Endothelial cell of umbilical vein (primary cell): ENCODE measurements around the gene YAP1. TPM values are rescaled to one million over a fixed set of nuclear protein-coding genes. Genes with fewer than 3 reads are reported as not detected.

Experiments
- BruUV-seq: library from RNA; stranded (reverse); fragments of 400-500 nt; replicated peaks from 2 replicates; lab custom pipeline; 2021; lab: Mats Ljungman, UMichigan
- CTCF ChIA-PET: fragments of 300-600, 350-600 bp; sonication (Branson Sonifier 250); formaldehyde crosslinking; loops from one replicate; lab custom pipeline; 2021; ENCODE audit warnings: antibody characterized with exemption, inconsistent platforms; lab: Charles Lee
- POLR2A ChIA-PET: fragments of 300-600, 350-600 bp; sonication (Branson Sonifier 250); formaldehyde crosslinking; loops from one replicate; lab custom pipeline; 2021; ENCODE audit warnings: antibody characterized with exemption, inconsistent platforms; lab: Charles Lee
- DNase-seq: peaks from one replicate; pipeline ENCODE4 v3.0.0-alpha.2; 2011; ENCODE audit warnings: low read depth, low spot score
- FAIRE-seq: peaks from 2 replicates; lab custom pipeline; 2011; peaks lifted over from hg19 to GRCh38; lab: Jason Lieb, UNC
- H2AFZ ChIP-seq: 2 replicates; pipeline ENCODE4 v1.6.0; 2012; ENCODE audit warnings: low read depth, low read length, control low read depth, inconsistent platforms
- H3K27ac ChIP-seq: 2 replicates; pipeline ENCODE4 v1.5.1; 2011; ENCODE audit warnings: low read depth, mild to moderate bottlenecking, control low read depth, low read length, moderate library complexity; ENCODE audit not compliant: insufficient read depth
- H3K27me3 ChIP-seq, 2 experiments: 2 replicates each; pipeline versions ENCODE4 v1.6.0 to v1.6.1; 2011; ENCODE audit warnings: low read length in 2 of 2, mixed read lengths in 1 of 2; ENCODE audit not compliant: control insufficient read depth in 2 of 2, insufficient read depth in 2 of 2
- H3K36me3 ChIP-seq, 2 experiments: 2 replicates in 1 of 2; 3 replicates in 1 of 2; pipeline ENCODE4 v1.5.1; 2011; ENCODE audit warnings: low read length in 2 of 2, mild to moderate bottlenecking in 1 of 2, moderate library complexity in 1 of 2; ENCODE audit not compliant: control insufficient read depth in 2 of 2, insufficient read depth in 2 of 2; ENCODE audit errors: extremely low read depth in 1 of 2
- H3K4me1 ChIP-seq: 3 replicates; pipeline ENCODE4 v1.5.1; 2011; ENCODE audit warnings: mild to moderate bottlenecking, low read length; ENCODE audit not compliant: control insufficient read depth, insufficient read depth; ENCODE audit errors: extremely low read depth
- H3K4me2 ChIP-seq: 2 replicates; pipeline ENCODE4 v1.6.1; 2011; ENCODE audit warnings: low read length, control low read depth, mixed read lengths; ENCODE audit not compliant: insufficient read depth
- H3K4me3 ChIP-seq, 3 experiments: fragments of 200-600 bp in 1 of 3; sonication (generic), shearing (Covaris generic) in 1 of 3; replicated peaks in 1 of 3; 2 replicates each; pipeline ENCODE4 v1.5.1; 2011 to 2016; ENCODE audit warnings: control low read depth in 3 of 3, low read length in 3 of 3, mild to moderate bottlenecking in 2 of 3, inconsistent platforms in 1 of 3, low read depth in 1 of 3, moderate library complexity in 1 of 3; ENCODE audit not compliant: insufficient read depth in 1 of 3
- H3K79me2 ChIP-seq: 2 replicates; pipeline ENCODE4 v1.6.0; 2012; ENCODE audit warnings: low read length, inconsistent platforms; ENCODE audit not compliant: control insufficient read depth, insufficient read depth
- H3K9ac ChIP-seq: replicated peaks from 2 replicates; pipeline ENCODE3; 2011; ENCODE audit warnings: low read length, control low read depth; ENCODE audit not compliant: insufficient read depth; ENCODE audit errors: extremely low read depth
- H3K9me1 ChIP-seq: replicated peaks from 3 replicates; pipeline ENCODE4 v1.6.0; 2011; ENCODE audit warnings: mild to moderate bottlenecking, low read length; ENCODE audit not compliant: control insufficient read depth, insufficient read depth; ENCODE audit errors: extremely low read depth
- H3K9me3 ChIP-seq: replicated peaks from 2 replicates; pipeline ENCODE4 v1.5.1; 2012; ENCODE audit warnings: low read length, inconsistent platforms; ENCODE audit not compliant: control insufficient read depth, insufficient read depth
- H4K20me1 ChIP-seq: replicated peaks from 2 replicates; pipeline ENCODE3; 2011; ENCODE audit warnings: mild to moderate bottlenecking, low read length; ENCODE audit not compliant: control insufficient read depth, insufficient read depth; ENCODE audit errors: extremely low read depth
- EZH2 ChIP-seq: IDR thresholded peaks from 2 replicates; pipeline ENCODE4 v1.6.1; 2012; ENCODE audit warnings: borderline replicate concordance, low read depth, mild to moderate bottlenecking, moderate library complexity, low read length, inconsistent platforms; ENCODE audit not compliant: severe bottlenecking
- FOS ChIP-seq: IDR thresholded peaks from 2 replicates; pipeline ENCODE4 v1.6.1; 2011; ENCODE audit warnings: mild to moderate bottlenecking, low read length, moderate library complexity, borderline replicate concordance; ENCODE audit not compliant: insufficient read depth
- GATA2 ChIP-seq: IDR thresholded peaks from 2 replicates; pipeline ENCODE4 v1.7.0; 2011; ENCODE audit warnings: low read depth, mild to moderate bottlenecking, moderate library complexity, mixed read lengths, low read length; ENCODE audit not compliant: insufficient read length, insufficient read depth
- JUN ChIP-seq: IDR thresholded peaks from 2 replicates; pipeline ENCODE4 v1.6.1; 2011; ENCODE audit warnings: borderline replicate concordance, low read depth; ENCODE audit not compliant: insufficient read length, insufficient read depth
- MAX ChIP-seq: IDR thresholded peaks from 2 replicates; pipeline ENCODE4 v1.6.1; 2011; ENCODE audit not compliant: insufficient read depth, insufficient read length
- MYC ChIP-seq: IDR thresholded peaks from one replicate; pipeline ENCODE4 v1.6.1; 2011; ENCODE audit warnings: mild to moderate bottlenecking, low read depth, low read length
- POLR2A ChIP-seq: IDR thresholded peaks from 2 replicates; pipeline ENCODE4 v1.6.1; 2012; ENCODE audit warnings: low read depth, mild to moderate bottlenecking, control low read depth, low read length
- POLR2AphosphoS5 ChIP-seq: IDR thresholded peaks from 2 replicates; pipeline ENCODE4 v1.6.1; 2012; ENCODE audit warnings: low read depth, mild to moderate bottlenecking, control low read depth, low read length, moderate library complexity; ENCODE audit not compliant: insufficient read depth
- dilution Hi-C: fragments of 300-500 bp; cut with MboI; formaldehyde crosslinking; loops from one replicate; pipeline ENCODE4 v1.15.0; 2019; ENCODE audit warnings: low sequenced_read_pairs; ENCODE audit not compliant: extremely low pct_ligation_motif_present
- intact Hi-C: fragments of 100-400 bp; cut with micrococcal nuclease; formaldehyde crosslinking; loops from one replicate; pipeline ENCODE4 v1.10.0; 2022
- polyA plus RNA-seq, 4 experiments: library from polyadenylated mRNA; depleted of rRNA in 3 of 4; stranded (reverse) in 3 of 4; unstranded in 1 of 4; fragments of >200 nt; gene quantifications; 2 replicates each; pipeline versions ENCODE4 v1.2.1 to v1.2.3, GENCODE V29; 2011 to 2012; ENCODE audit warnings: missing spikeins in 1 of 4
- total RNA-seq: library from RNA; stranded (reverse); gene quantifications from 2 replicates; pipeline ENCODE4 v1.2.3, GENCODE V29; 2021
- TF ChIP-seq, protein P1 (sequence below), 2 donors: IDR thresholded peaks; 1 replicate in 1 of 2; 2 replicates in 1 of 2; pipeline ENCODE4 v1.5.1; 2011; ENCODE audit warnings: low read length in 2 of 2, mild to moderate bottlenecking in 2 of 2, moderate library complexity in 2 of 2, control low read depth in 1 of 2, inconsistent platforms in 1 of 2, low read depth in 1 of 2; ENCODE audit not compliant: insufficient read depth in 1 of 2; ENCODE audit errors: extremely low read depth in 1 of 2

The YAP1 gene
- total and polyA plus RNA-seq, 2 donors (not counting 3 experiments of a cell fraction or from before 2014, with no cell fraction given): 32.6 to 48.9 TPM

- no TSS peak for BruUV-seq
- Histone ChIP-seq H2AFZ (no peak overlapping the region), H3K9ac (no peak overlapping the region), H4K20me1 (no peaks in the 10 kb centered on the region), H3K4me3 (no peak overlapping the region), H3K4me1 (no peaks in the 10 kb centered on the region), H3K9me3 (no peaks in the 10 kb centered on the region), H3K27ac (no peak overlapping the region), H3K79me2 (no peaks in the 10 kb centered on the region), H3K27me3 (no peaks in the 10 kb centered on the region), H3K4me2 (no peak overlapping the region), H3K36me3 (no peaks in the 10 kb centered on the region), H3K9me1 (no peaks in the 10 kb centered on the region)
- POLR2A ChIA-PET: no interaction called here
- CTCF ChIA-PET: interaction anchor here (1.1 kb wide), 1 partner anchor 13 kb away, joined by 5 read pairs; no protein-coding TSS in a partner anchor
- dilution Hi-C loops: no loop called here
- DNase-seq (no peak), FAIRE-seq (no peak)
- TF ChIP-seq POLR2AphosphoS5 (no peak), MAX (no peak), POLR2A (no peak), JUN (no peak), GATA2 (no peak), MYC (no peak), EZH2 (no peak), FOS (no peak)
- TF ChIP-seq, protein P1, sequence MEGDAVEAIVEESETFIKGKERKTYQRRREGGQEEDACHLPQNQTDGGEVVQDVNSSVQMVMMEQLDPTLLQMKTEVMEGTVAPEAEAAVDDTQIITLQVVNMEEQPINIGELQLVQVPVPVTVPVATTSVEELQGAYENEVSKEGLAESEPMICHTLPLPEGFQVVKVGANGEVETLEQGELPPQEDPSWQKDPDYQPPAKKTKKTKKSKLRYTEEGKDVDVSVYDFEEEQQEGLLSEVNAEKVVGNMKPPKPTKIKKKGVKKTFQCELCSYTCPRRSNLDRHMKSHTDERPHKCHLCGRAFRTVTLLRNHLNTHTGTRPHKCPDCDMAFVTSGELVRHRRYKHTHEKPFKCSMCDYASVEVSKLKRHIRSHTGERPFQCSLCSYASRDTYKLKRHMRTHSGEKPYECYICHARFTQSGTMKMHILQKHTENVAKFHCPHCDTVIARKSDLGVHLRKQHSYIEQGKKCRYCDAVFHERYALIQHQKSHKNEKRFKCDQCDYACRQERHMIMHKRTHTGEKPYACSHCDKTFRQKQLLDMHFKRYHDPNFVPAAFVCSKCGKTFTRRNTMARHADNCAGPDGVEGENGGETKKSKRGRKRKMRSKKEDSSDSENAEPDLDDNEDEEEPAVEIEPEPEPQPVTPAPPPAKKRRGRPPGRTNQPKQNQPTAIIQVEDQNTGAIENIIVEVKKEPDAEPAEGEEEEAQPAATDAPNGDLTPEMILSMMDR (IDR thresholded peaks at IDR 0.05; ENCODE audit: extremely low read depth in 1 of 2, insufficient read depth in 1 of 2, low read depth in 1 of 2, low read length in 2 of 2): no peak
- intact Hi-C loops: no loop called here
Observed at GRCh38 chr11:102184269-102184987, 74.2 kb downstream of the YAP1 start.
